A172 (cell line): Measurements from ENCODE around the gene PLD1. TPM values are rescaled to one million over a fixed set of nuclear protein-coding genes. Genes with fewer than 3 reads are reported as not detected.
"Not testable (repeated sequence)": the region's sequence is repeated elsewhere in the genome, so short reads cannot be mapped to it uniquely, and the experiment has no call there.

ENCODE experiments used
- DNase-seq: peaks from one replicate; pipeline ENCODE4 v3.0.0-alpha.2; 2015; ENCODE audit warnings: low spot score
- total RNA-seq: library from RNA; depleted of rRNA; stranded (reverse); fragments of >200 nt; shearing (Covaris generic); gene quantifications from 2 replicates; pipeline ENCODE4 v1.2.3, GENCODE V29; 2014

The PLD1 gene
- total RNA-seq, 1 experiment from 2014 or later, result 15.9 TPM

GRCh38 chr3:171663805-171664204 is 146.5 kb downstream of the PLD1 start:
- no peak for DNase-seq

- no peak for DNase-seq
These were observed 148.8 kb downstream of the PLD1 start for GRCh38 chr3:171661484-171661883.

- DNase-seq, result no peak
These were observed 150.1 kb downstream of the PLD1 start for GRCh38 chr3:171660188-171660587.

- no peak for DNase-seq
These were observed 151.4 kb downstream of the PLD1 start for GRCh38 chr3:171658841-171659240.

- DNase-seq, result no peak
These were observed 155.5 kb downstream of the PLD1 start for GRCh38 chr3:171654809-171655208.

GRCh38 chr3:171654326-171654725 is 156.0 kb downstream of the PLD1 start:
- no peak for DNase-seq

GRCh38 chr3:171653701-171654100 is 156.6 kb downstream of the PLD1 start:
- no peak for DNase-seq

- no peak for DNase-seq
These were observed 157.4 kb downstream of the PLD1 start for GRCh38 chr3:171652932-171653331.

- DNase-seq, result no peak
These were observed 160.2 kb downstream of the PLD1 start for GRCh38 chr3:171649911-171650592.

- no peak for DNase-seq
These were observed 161.0 kb downstream of the PLD1 start for GRCh38 chr3:171649267-171649666.

- no peak for DNase-seq
These were observed 162.2 kb downstream of the PLD1 start for GRCh38 chr3:171648069-171648468.

GRCh38 chr3:171646357-171647133 is 163.7 kb downstream of the PLD1 start:
- DNase-seq, result peak; percentile 60

GRCh38 chr3:171644681-171645080 is 165.6 kb downstream of the PLD1 start:
- no peak for DNase-seq

- DNase-seq, result no peak
These were observed 166.6 kb downstream of the PLD1 start for GRCh38 chr3:171643681-171644080.

- no peak for DNase-seq
These were observed 167.2 kb downstream of the PLD1 start for GRCh38 chr3:171643033-171643432.

GRCh38 chr3:171640520-171641412 is 169.5 kb downstream of the PLD1 start:
- DNase-seq, result peak; percentile 29

- DNase-seq, result no peak
These were observed 173.6 kb downstream of the PLD1 start for GRCh38 chr3:171636666-171637065.

GRCh38 chr3:171632766-171633165 is 177.5 kb downstream of the PLD1 start:
- DNase-seq, result no peak

- not testable (repeated sequence) for DNase-seq
These were observed 183.5 kb downstream of the PLD1 start for GRCh38 chr3:171626799-171627198.

GRCh38 chr3:171622126-171622525 is 188.2 kb downstream of the PLD1 start:
- no peak for DNase-seq

- DNase-seq, result peak; percentile 82
These were observed 189.4 kb downstream of the PLD1 start for GRCh38 chr3:171620825-171621434.

GRCh38 chr3:171616798-171617197 is 193.5 kb downstream of the PLD1 start:
- no peak for DNase-seq
